Trophoblast cell (in vitro differentiated cells and primary cell): ENCODE measurements around the gene TMEM244.

ENCODE experiments used
- DNase-seq, 2 donors: peaks; one replicate each; pipeline ENCODE4 v3.0.0-alpha.2; 2016
- H2AFZ ChIP-seq: 2 replicates; pipeline ENCODE4 v1.6.1; 2013; ENCODE audit warnings: low read length, moderate library complexity, mild to moderate bottlenecking; ENCODE audit not compliant: insufficient read depth, poor library complexity
- H2AK5ac ChIP-seq: 2 replicates; pipeline ENCODE4 v1.6.1; 2013; ENCODE audit warnings: mild to moderate bottlenecking, low read length
- H2BK120ac ChIP-seq: 2 replicates; pipeline ENCODE4 v1.6.1; 2013; ENCODE audit warnings: low read length, mild to moderate bottlenecking, moderate library complexity; ENCODE audit not compliant: insufficient read depth, poor library complexity
- H2BK12ac ChIP-seq: 2 replicates; pipeline ENCODE4 v1.6.1; 2013; ENCODE audit warnings: mild to moderate bottlenecking, low read length, moderate library complexity
- H2BK5ac ChIP-seq: 2 replicates; pipeline ENCODE4 v1.6.1; 2013; ENCODE audit warnings: low read length, low read depth, moderate library complexity, mild to moderate bottlenecking; ENCODE audit not compliant: poor library complexity
- H3K14ac ChIP-seq: 2 replicates; pipeline ENCODE4 v1.6.1; 2013; ENCODE audit warnings: mild to moderate bottlenecking, low read length
- H3K18ac ChIP-seq: 2 replicates; pipeline ENCODE4 v1.6.1; 2013; ENCODE audit warnings: mild to moderate bottlenecking, low read length
- H3K23ac ChIP-seq: 2 replicates; pipeline ENCODE4 v1.6.1; 2013; ENCODE audit warnings: low read length
- H3K27ac ChIP-seq: 2 replicates; pipeline ENCODE4 v1.5.1; 2013; ENCODE audit warnings: low read depth, mild to moderate bottlenecking, inconsistent platforms, low read length, moderate library complexity
- H3K27me3 ChIP-seq: 2 replicates; pipeline ENCODE4 v1.6.1; 2013; ENCODE audit warnings: inconsistent platforms, mild to moderate bottlenecking, low read length, moderate library complexity; ENCODE audit not compliant: insufficient read depth
- H3K36me3 ChIP-seq, 2 experiments: 1 replicate in 1 of 2; 2 replicates in 1 of 2; pipeline ENCODE4 v1.6.1; 2013; ENCODE audit warnings: low read length in 2 of 2, mild to moderate bottlenecking in 2 of 2, moderate library complexity in 1 of 2; ENCODE audit not compliant: insufficient read depth in 2 of 2, control insufficient read depth in 1 of 2
- H3K4ac ChIP-seq: 2 replicates; pipeline ENCODE4 v1.6.1; 2013; ENCODE audit warnings: low read depth, mild to moderate bottlenecking, low read length, moderate library complexity
- H3K4me1 ChIP-seq, 2 experiments: 1 replicate in 1 of 2; 2 replicates in 1 of 2; pipeline ENCODE4 v1.6.1; 2013; ENCODE audit warnings: low read length in 2 of 2, mild to moderate bottlenecking in 2 of 2, moderate library complexity in 1 of 2; ENCODE audit not compliant: insufficient read depth in 2 of 2, control insufficient read depth in 1 of 2
- H3K4me2 ChIP-seq: 2 replicates; pipeline ENCODE4 v1.6.1; 2013; ENCODE audit warnings: inconsistent platforms, mild to moderate bottlenecking, low read length, moderate library complexity
- H3K4me3 ChIP-seq: 2 replicates; pipeline ENCODE4 v1.5.1; 2013; ENCODE audit warnings: mild to moderate bottlenecking, low read depth, low read length, inconsistent platforms
- H3K79me1 ChIP-seq: one replicate; pipeline ENCODE4 v1.6.1; 2013; ENCODE audit warnings: low read length
- H3K79me2 ChIP-seq: 2 replicates; pipeline ENCODE4 v1.6.1; 2013; ENCODE audit warnings: low read length, mild to moderate bottlenecking; ENCODE audit not compliant: control insufficient read depth, insufficient read depth, poor library complexity
- H3K9ac ChIP-seq: 2 replicates; pipeline ENCODE4 v1.6.1; 2013; ENCODE audit warnings: mild to moderate bottlenecking, low read length
- H3K9me3 ChIP-seq: 2 replicates; pipeline ENCODE4 v1.6.1; 2013; ENCODE audit warnings: low read depth, mild to moderate bottlenecking, control low read depth, inconsistent platforms, low read length; ENCODE audit not compliant: insufficient read depth
- H4K12ac ChIP-seq: 2 replicates; pipeline ENCODE4 v1.6.1; 2013; ENCODE audit warnings: low read depth, mild to moderate bottlenecking, low read length, moderate library complexity
- H4K8ac ChIP-seq: 2 replicates; pipeline ENCODE4 v1.6.1; 2013; ENCODE audit warnings: low read depth, mild to moderate bottlenecking, low read length, moderate library complexity
- H4K91ac ChIP-seq: one replicate; pipeline ENCODE4 v1.6.1; 2013; ENCODE audit warnings: low read depth, mild to moderate bottlenecking, low read length, moderate library complexity
- WGBS: extraction: QIAGEN DNeasy Blood & Tissue Kit; methylation state at CpG from one replicate; pipeline ENCODE4 v1.1.7; 2013; ENCODE audit warnings: missing lambda C conversion rate; ENCODE audit not compliant: insufficient read length, insufficient coverage; ENCODE audit errors: extremely low coverage; 5-methylcytosine and 5-hydroxymethylcytosine counted together

TMEM244 gene

DNA sequence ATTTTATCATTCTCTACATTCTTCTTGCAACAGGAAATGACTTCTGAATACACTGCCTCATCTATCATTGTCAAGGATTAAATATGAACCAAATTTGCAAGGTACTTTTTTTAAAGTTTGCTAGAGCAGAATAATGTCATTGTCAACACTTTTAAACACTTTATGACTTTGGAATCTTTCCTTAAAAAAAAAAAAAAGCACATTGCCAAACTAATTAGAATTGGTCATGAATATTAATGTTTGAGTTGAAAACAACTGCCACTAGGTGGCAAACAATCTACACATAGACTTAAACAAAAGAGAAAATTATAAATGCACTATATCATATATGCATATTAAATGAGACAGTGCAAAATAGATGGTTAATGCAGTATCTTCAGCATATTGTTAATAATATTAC lies 32.5 kb upstream of the TMEM244 start:
- Histone ChIP-seq H4K12ac (no peak overlapping the region), H3K18ac (no peak overlapping the region), H3K36me3 (no peaks in the 10 kb centered on the region), H2BK5ac (no peak overlapping the region), H4K8ac (no peak overlapping the region), H3K4me3 (no peak overlapping the region), H3K4me1 (no peaks in the 10 kb centered on the region), H3K79me1 (no peaks in the 10 kb centered on the region), H3K14ac (no peak overlapping the region), H3K9ac (no peak overlapping the region), H3K23ac (no peak overlapping the region), H2AK5ac (no peak overlapping the region), H2BK120ac (no peak overlapping the region), H3K27me3 (no peaks in the 10 kb centered on the region), H4K91ac (no peak overlapping the region), H2AFZ (no peak overlapping the region), H2BK12ac (no peak overlapping the region), H3K79me2 (no peaks in the 10 kb centered on the region), H3K9me3 (no peaks in the 10 kb centered on the region), H3K27ac (no peak overlapping the region), H3K4me2 (no peak overlapping the region), H3K4ac (no peak overlapping the region)
- DNase-seq: peak in 1 of 2 donors; percentile 70

GRCh38 chr6:129890701-129891100 lies 29.6 kb upstream of the TMEM244 start:
- no peaks in the 10 kb centered on the region for H3K79me1 ChIP-seq
- peak overlapping the region; percentile 23 for H3K9ac ChIP-seq
- H2AFZ ChIP-seq: no peak overlapping the region
- no peak overlapping the region for H4K91ac ChIP-seq
- no peak overlapping the region for H3K18ac ChIP-seq
- no peaks in the 10 kb centered on the region for H3K9me3 ChIP-seq
- H2AK5ac ChIP-seq: no peak overlapping the region
- no peaks in the 10 kb centered on the region for H3K4me1 ChIP-seq
- WGBS: no CpG with 5 or more reads among the region's 4 CpGs
- no peak overlapping the region for H2BK12ac ChIP-seq
- H3K27me3 ChIP-seq: no peaks in the 10 kb centered on the region
- no peaks in the 10 kb centered on the region for H3K36me3 ChIP-seq
- H3K14ac ChIP-seq: no peak overlapping the region
- H4K12ac ChIP-seq: no peak overlapping the region
- H3K4ac ChIP-seq: no peak overlapping the region
- H3K4me3 ChIP-seq: no peak overlapping the region
- H3K79me2 ChIP-seq: no peaks in the 10 kb centered on the region
- H3K23ac ChIP-seq: no peak overlapping the region
- H4K8ac ChIP-seq: no peak overlapping the region
- DNase-seq: no peak
- no peak overlapping the region for H2BK5ac ChIP-seq
- H3K27ac ChIP-seq: no peak overlapping the region
- H2BK120ac ChIP-seq: no peak overlapping the region
- H3K4me2 ChIP-seq: no peak overlapping the region

GRCh38 chr6:129890164-129890563 lies 29.0 kb upstream of the TMEM244 start:
- H3K4me2 ChIP-seq: no peak overlapping the region
- H3K9me3 ChIP-seq: no peaks in the 10 kb centered on the region
- no peaks in the 10 kb centered on the region for H3K27me3 ChIP-seq
- H3K36me3 ChIP-seq: no peaks in the 10 kb centered on the region
- H3K9ac ChIP-seq: no peak overlapping the region
- no peak overlapping the region for H4K12ac ChIP-seq
- no peaks in the 10 kb centered on the region for H3K79me2 ChIP-seq
- H3K14ac ChIP-seq: no peak overlapping the region
- no peaks in the 10 kb centered on the region for H3K79me1 ChIP-seq
- H2BK5ac ChIP-seq: no peak overlapping the region
- H3K4ac ChIP-seq: no peak overlapping the region
- H3K27ac ChIP-seq: no peak overlapping the region
- no peak for DNase-seq
- no peak overlapping the region for H2BK120ac ChIP-seq
- no peak overlapping the region for H4K8ac ChIP-seq
- no peak overlapping the region for H2AK5ac ChIP-seq
- H2AFZ ChIP-seq: no peak overlapping the region
- H4K91ac ChIP-seq: no peak overlapping the region
- no peak overlapping the region for H2BK12ac ChIP-seq
- no peak overlapping the region for H3K4me3 ChIP-seq
- WGBS: no CpG with 5 or more reads among the region's 2 CpGs
- no peaks in the 10 kb centered on the region for H3K4me1 ChIP-seq
- H3K23ac ChIP-seq: no peak overlapping the region
- H3K18ac ChIP-seq: no peak overlapping the region

DNA sequence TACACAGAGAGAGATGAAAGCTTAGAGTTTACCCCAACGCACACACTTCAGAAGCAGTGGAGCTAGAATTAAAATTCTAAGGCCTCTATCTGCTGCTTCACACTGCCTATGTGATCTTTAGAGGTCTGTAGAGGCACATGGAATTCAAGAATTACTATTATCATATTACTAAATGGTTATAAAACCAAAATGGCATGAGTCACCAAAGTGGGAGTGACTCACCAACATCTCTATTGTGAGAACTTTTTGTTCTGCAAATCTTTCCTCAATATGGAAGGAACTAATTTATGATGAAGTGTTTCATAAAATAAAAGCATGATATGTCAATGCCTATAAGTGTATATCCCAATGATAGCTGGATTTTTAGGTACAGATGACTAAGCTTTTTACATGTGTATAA lies 28.5 kb upstream of the TMEM244 start:
- Histone ChIP-seq H2BK120ac (no peak overlapping the region), H3K4me2 (no peak overlapping the region), H3K79me2 (no peaks in the 10 kb centered on the region), H3K23ac (no peak overlapping the region), H3K9ac (no peak overlapping the region), H4K12ac (no peak overlapping the region), H3K18ac (no peak overlapping the region), H3K4me1 (no peaks in the 10 kb centered on the region), H3K4ac (no peak overlapping the region), H2AK5ac (no peak overlapping the region), H4K91ac (no peak overlapping the region), H3K4me3 (no peak overlapping the region), H4K8ac (no peak overlapping the region), H2BK5ac (no peak overlapping the region), H3K14ac (no peak overlapping the region), H3K79me1 (no peaks in the 10 kb centered on the region), H3K9me3 (no peaks in the 10 kb centered on the region), H2BK12ac (no peak overlapping the region), H3K27ac (no peak overlapping the region), H3K36me3 (no peaks in the 10 kb centered on the region), H3K27me3 (no peaks in the 10 kb centered on the region), H2AFZ (no peak overlapping the region)
- no CpG with 5 or more reads among the region's 1 CpG for WGBS
- DNase-seq: no peak
